Measurements from ENCODE around the gene NAPEPLD.

GRCh38 chr7:103134836-103135554 lies 13.9 kb downstream of the NAPEPLD start:
- no peak for TF ChIP-seq CTCF (optimal IDR thresholded peaks at IDR 0.05 in 1 of 3, IDR thresholded peaks at IDR 0.05 in 1 of 3, conservative IDR thresholded peaks at IDR 0.05 in 1 of 3; ENCODE audit: extremely low read depth in 1 of 3, insufficient read depth in 2 of 3, low read length in 3 of 3)
- no peak for TF ChIP-seq EZH2 (IDR thresholded peaks at IDR 0.05; ENCODE audit: low read length)
